ENCODE results near the gene SLC26A1.

DNA sequence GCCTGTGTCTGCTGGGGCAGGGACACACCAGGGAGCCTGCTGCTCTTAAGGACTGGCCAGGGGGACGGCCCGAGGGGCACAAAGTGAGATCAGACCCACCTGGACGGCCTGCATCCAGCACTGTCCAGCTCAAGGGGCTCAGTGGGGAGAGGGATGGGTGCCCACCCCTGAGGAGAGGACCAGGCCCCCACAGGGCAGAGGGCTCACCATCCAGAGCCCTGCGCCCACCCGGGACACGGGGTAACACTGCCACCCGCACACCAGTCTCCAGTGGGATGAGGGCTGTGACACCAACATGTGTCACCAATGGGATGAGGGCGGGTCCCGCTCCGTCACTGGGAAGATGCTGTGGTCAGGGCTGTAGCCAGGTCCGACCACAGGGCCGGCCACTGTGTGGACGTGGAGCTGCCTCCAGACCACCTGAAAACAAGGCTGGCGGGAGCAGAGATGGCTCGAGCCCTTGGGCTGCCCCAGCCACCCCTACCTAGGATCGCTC, 33.0 kb downstream of the SLC26A1 start:
- TF ChIP-seq, protein P1, sequence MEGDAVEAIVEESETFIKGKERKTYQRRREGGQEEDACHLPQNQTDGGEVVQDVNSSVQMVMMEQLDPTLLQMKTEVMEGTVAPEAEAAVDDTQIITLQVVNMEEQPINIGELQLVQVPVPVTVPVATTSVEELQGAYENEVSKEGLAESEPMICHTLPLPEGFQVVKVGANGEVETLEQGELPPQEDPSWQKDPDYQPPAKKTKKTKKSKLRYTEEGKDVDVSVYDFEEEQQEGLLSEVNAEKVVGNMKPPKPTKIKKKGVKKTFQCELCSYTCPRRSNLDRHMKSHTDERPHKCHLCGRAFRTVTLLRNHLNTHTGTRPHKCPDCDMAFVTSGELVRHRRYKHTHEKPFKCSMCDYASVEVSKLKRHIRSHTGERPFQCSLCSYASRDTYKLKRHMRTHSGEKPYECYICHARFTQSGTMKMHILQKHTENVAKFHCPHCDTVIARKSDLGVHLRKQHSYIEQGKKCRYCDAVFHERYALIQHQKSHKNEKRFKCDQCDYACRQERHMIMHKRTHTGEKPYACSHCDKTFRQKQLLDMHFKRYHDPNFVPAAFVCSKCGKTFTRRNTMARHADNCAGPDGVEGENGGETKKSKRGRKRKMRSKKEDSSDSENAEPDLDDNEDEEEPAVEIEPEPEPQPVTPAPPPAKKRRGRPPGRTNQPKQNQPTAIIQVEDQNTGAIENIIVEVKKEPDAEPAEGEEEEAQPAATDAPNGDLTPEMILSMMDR (IDR thresholded peaks at IDR 0.05): no peak
- no peak for TF ChIP-seq POLR2A (IDR thresholded peaks at IDR 0.05)
